ENCODE data around the gene SEC16A.

DNA sequence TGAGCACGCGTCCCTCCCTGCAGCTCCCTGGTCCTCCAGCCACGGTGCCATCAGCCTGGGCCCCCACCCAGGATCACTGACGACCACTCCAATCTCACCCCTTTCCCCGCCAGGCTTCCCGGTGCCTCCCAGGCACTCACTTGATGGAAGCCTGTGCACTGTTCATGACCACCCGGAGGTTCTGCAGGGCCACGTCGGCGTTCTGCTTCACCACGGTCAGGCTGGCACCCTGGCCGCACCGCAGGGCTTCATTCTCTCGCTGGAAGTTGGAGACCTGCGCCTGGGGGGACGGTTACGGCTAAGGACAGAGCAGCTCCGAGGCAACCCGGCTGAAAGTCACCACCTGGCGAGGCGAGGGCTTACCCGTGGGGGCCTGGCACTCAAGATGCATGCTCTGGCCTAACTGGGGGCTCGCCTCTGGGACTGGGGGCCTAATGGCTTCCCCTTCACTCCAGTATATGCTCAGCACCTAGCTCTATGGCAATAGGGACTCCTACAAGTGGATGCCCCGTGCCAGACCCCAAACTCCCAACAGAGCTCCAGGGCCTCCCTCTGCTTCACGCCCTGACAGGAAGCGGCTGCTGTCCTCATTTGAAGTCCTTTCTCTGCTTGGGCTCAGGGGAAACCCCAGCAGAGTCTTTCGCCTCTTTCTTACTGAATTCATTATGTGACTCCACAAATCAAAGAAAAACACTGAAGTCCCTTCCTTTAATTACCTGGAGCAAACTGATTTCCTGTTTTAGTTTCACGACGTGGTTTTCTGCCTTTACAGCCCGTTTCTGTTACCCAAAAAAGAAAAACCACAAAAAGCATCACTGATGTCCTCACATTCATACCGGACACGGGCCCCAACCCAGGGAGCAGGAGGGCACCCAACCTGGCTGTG lies 78.7 kb downstream of the SEC16A start:
- TF ChIP-seq POLR2AphosphoS5 (IDR thresholded peaks at IDR 0.05; ENCODE audit: low read depth, low read length) (no peak), TAF1 (IDR thresholded peaks at IDR 0.05; ENCODE audit: borderline replicate concordance, insufficient read depth, low read length) (no peak)
- TF ChIP-seq, protein P1, sequence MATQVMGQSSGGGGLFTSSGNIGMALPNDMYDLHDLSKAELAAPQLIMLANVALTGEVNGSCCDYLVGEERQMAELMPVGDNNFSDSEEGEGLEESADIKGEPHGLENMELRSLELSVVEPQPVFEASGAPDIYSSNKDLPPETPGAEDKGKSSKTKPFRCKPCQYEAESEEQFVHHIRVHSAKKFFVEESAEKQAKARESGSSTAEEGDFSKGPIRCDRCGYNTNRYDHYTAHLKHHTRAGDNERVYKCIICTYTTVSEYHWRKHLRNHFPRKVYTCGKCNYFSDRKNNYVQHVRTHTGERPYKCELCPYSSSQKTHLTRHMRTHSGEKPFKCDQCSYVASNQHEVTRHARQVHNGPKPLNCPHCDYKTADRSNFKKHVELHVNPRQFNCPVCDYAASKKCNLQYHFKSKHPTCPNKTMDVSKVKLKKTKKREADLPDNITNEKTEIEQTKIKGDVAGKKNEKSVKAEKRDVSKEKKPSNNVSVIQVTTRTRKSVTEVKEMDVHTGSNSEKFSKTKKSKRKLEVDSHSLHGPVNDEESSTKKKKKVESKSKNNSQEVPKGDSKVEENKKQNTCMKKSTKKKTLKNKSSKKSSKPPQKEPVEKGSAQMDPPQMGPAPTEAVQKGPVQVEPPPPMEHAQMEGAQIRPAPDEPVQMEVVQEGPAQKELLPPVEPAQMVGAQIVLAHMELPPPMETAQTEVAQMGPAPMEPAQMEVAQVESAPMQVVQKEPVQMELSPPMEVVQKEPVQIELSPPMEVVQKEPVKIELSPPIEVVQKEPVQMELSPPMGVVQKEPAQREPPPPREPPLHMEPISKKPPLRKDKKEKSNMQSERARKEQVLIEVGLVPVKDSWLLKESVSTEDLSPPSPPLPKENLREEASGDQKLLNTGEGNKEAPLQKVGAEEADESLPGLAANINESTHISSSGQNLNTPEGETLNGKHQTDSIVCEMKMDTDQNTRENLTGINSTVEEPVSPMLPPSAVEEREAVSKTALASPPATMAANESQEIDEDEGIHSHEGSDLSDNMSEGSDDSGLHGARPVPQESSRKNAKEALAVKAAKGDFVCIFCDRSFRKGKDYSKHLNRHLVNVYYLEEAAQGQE (IDR thresholded peaks at IDR 0.05; ENCODE audit: insufficient read depth in 1 of 2, low read depth in 2 of 2, low read length in 2 of 2): no peak

All from PFSK-1 (cell line).